HG02981 (cell line): ENCODE results near the gene COMMD8.
"Not testable (repeated sequence)": the region's sequence is repeated elsewhere in the genome, so short reads cannot be mapped to it uniquely, and the experiment has no call there.

Experiments
- ATAC-seq: cut with Tn5 transposase; IDR thresholded peaks from one replicate; pipeline ENCODE4 v1.9.1; 2021; ENCODE audit warnings: mild to moderate bottlenecking, moderate library complexity; ENCODE audit not compliant: unreplicated experiment

COMMD8 gene

GRCh38 chr4:47463235-47463956 lies at the start of gene COMMD8:
Gene COMMD8, minus strand, starts transcription at chr4:47463702. Its CDS starts 51 bp downstream, at chr4:47463651.
- ATAC-seq, result peak; percentile 83

GRCh38 chr4:47510506-47511143 lies 47.1 kb upstream of the COMMD8 start:
- ATAC-seq, result peak; percentile 96

GRCh38 chr4:47505666-47506065 lies 42.2 kb upstream of the COMMD8 start:
- no peak for ATAC-seq

GRCh38 chr4:47505147-47505546 lies 41.6 kb upstream of the COMMD8 start:
- no peak for ATAC-seq

- ATAC-seq, result no peak
Measured at GRCh38 chr4:47500776-47501175, 37.3 kb upstream of the COMMD8 start.

GRCh38 chr4:47499700-47500099 lies 36.2 kb upstream of the COMMD8 start:
- ATAC-seq, result no peak

- no peak for ATAC-seq
Measured at GRCh38 chr4:47498899-47499298, 35.4 kb upstream of the COMMD8 start.

GRCh38 chr4:47494124-47494430 lies 30.6 kb upstream of the COMMD8 start:
- ATAC-seq, result peak; percentile 19

- ATAC-seq, result peak; percentile 42
Measured at GRCh38 chr4:47493238-47494123, 30.0 kb upstream of the COMMD8 start.

GRCh38 chr4:47490550-47490949 lies 27.0 kb upstream of the COMMD8 start:
- ATAC-seq, result peak; percentile 68

GRCh38 chr4:47488706-47489105 lies 25.2 kb upstream of the COMMD8 start:
- ATAC-seq, result no peak

- ATAC-seq, result not testable (repeated sequence)
Measured at GRCh38 chr4:47486727-47487126, 23.2 kb upstream of the COMMD8 start.

- ATAC-seq, result no peak
Measured at GRCh38 chr4:47486231-47486673, 22.8 kb upstream of the COMMD8 start.

- ATAC-seq, result no peak
Measured at GRCh38 chr4:47485768-47486167, 22.3 kb upstream of the COMMD8 start.

- ATAC-seq, result peak; percentile 95
Measured at GRCh38 chr4:47485047-47485692, 21.7 kb upstream of the COMMD8 start, which contains the start of gene ATP10D. Gene ATP10D, plus strand, starts transcription at chr4:47485275. Its CDS starts 27,266 bp downstream, at chr4:47512541.

GRCh38 chr4:47484168-47484567 lies 20.7 kb upstream of the COMMD8 start:
- ATAC-seq, result no peak

GRCh38 chr4:47483745-47484144 lies 20.2 kb upstream of the COMMD8 start:
- no peak for ATAC-seq

- no peak for ATAC-seq
Measured at GRCh38 chr4:47482326-47482725, 18.8 kb upstream of the COMMD8 start.

- ATAC-seq, result no peak
Measured at GRCh38 chr4:47478804-47479203, 15.3 kb upstream of the COMMD8 start.

GRCh38 chr4:47475411-47475810 lies 11.9 kb upstream of the COMMD8 start:
- ATAC-seq, result no peak

- no peak for ATAC-seq
Measured at GRCh38 chr4:47474799-47475198, 11.3 kb upstream of the COMMD8 start.
